ENCODE data around the gene SLC25A44.

GRCh38 chr1:156165083-156165482, 28.8 kb upstream of the SLC25A44 start:
- TF ChIP-seq, protein P1, sequence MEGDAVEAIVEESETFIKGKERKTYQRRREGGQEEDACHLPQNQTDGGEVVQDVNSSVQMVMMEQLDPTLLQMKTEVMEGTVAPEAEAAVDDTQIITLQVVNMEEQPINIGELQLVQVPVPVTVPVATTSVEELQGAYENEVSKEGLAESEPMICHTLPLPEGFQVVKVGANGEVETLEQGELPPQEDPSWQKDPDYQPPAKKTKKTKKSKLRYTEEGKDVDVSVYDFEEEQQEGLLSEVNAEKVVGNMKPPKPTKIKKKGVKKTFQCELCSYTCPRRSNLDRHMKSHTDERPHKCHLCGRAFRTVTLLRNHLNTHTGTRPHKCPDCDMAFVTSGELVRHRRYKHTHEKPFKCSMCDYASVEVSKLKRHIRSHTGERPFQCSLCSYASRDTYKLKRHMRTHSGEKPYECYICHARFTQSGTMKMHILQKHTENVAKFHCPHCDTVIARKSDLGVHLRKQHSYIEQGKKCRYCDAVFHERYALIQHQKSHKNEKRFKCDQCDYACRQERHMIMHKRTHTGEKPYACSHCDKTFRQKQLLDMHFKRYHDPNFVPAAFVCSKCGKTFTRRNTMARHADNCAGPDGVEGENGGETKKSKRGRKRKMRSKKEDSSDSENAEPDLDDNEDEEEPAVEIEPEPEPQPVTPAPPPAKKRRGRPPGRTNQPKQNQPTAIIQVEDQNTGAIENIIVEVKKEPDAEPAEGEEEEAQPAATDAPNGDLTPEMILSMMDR (IDR thresholded peaks at IDR 0.05 in 4 of 5, conservative IDR thresholded peaks at IDR 0.05 in 1 of 5), result no peak
- TF ChIP-seq POLR2A (IDR thresholded peaks at IDR 0.05), result no peak

All from gastrocnemius medialis (tissue), 4 donors.